Right lung (tissue), 5 donors: Measurements from ENCODE around the gene PTGDS. TPM values are rescaled to one million over a fixed set of nuclear protein-coding genes. Genes with fewer than 3 reads are reported as not detected.
"Not testable (repeated sequence)": the region's sequence is repeated elsewhere in the genome, so short reads cannot be mapped to it uniquely, and the experiment has no call there.

ENCODE experiments used
- DNase-seq, 2 donors: peaks; one replicate each; pipeline ENCODE4 v3.0.0-alpha.2; 2013
- polyA plus RNA-seq, 5 donors: library from polyadenylated mRNA; unstranded; fragments of 120-200 nt; gene quantifications; one replicate each; pipeline versions ENCODE4 v1.2.1 to v1.2.3, GENCODE V29; 2013; ENCODE audit warnings: inconsistent platforms in 1 of 5, low replicate concordance in 1 of 5; ENCODE audit not compliant: insufficient read length in 5 of 5, insufficient read depth in 1 of 5

PTGDS gene
- polyA plus RNA-seq, 5 donors = 21.1 to 66.2 (median 29.6) TPM

DNA sequence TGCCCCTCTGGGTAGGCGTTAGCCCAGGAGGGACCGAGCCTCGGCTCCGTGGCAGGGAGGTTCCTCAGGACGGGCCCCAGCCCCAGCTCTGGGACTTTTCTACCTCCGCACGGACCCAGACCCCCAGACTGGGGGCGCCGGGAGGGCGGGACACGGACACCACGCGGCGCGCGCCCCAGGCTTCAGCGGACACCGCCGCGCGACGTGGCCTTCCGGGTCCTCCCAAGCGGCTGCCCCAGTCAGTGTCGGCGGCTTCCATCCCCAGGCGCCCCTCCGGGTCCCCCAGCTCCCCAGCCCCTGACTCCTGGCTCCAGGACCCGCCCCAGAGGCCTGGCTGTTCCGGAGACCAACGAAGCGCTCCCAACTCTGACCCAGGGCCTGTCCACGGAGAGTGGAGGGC lies 8.5 kb downstream of the PTGDS start:
- DNase-seq = no peak

DNA sequence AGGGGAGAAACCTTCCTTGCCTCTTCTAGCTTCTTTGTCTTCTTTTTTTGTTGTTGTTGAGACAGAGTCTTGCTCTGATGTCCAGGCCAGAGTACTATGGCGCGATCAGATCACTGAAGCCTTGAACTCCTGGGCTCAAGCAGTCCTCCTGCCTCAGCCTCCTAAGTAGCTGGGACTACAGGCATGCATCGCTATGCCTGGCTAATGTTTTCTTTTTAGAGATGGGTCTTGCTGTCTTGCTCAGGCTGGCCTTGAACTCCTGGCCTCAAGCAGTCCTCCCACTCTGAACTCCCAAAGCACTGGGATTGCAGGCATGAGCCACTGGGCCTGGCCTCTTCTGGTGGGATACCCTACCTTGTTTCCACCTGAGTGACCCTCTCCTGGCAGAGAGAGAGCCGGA lies 11.6 kb downstream of the PTGDS start:
- DNase-seq = no peak

GRCh38 chr9:136990242-136990911 lies 13.1 kb downstream of the PTGDS start:
- no peak for DNase-seq

- DNase-seq = peak; percentile 79 to 82
Observed at GRCh38 chr9:136991993-136992818, 14.9 kb downstream of the PTGDS start, which contains the start of gene PAXX. TSS of gene PAXX (plus strand) at chr9:136992422. CDS start at chr9:136992444, 22 bp downstream.

DNA sequence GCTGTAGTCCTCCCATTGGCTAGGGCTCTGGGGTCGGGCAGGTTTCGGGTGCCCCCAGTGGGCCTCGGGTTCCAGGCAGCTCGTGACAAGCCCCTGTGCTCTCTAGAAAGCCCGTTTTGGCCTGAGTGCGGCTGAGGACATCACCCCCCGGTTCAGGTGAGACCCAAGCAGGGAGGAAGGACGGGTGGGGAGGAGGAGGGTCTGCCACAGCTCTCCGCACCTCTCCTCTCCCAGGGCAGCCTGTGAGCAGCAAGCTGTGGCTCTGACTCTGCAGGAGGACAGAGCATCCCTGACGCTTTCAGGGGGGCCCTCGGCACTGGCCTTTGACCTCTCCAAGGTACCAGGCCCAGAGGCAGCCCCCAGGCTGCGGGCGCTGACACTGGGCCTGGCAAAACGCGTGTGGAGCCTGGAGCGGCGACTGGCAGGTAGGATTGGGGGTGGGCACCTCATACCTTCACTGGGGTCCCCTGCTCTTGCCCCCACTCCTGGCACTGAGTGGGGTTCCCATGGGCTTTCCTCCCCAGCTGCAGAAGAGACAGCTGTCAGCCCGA lies 15.6 kb downstream of the PTGDS start:
- DNase-seq = no peak

- DNase-seq = no peak
Observed at GRCh38 chr9:136994180-136994887, 17.0 kb downstream of the PTGDS start.

- DNase-seq = no peak
Observed at GRCh38 chr9:136994888-136995230, 17.6 kb downstream of the PTGDS start.

DNA sequence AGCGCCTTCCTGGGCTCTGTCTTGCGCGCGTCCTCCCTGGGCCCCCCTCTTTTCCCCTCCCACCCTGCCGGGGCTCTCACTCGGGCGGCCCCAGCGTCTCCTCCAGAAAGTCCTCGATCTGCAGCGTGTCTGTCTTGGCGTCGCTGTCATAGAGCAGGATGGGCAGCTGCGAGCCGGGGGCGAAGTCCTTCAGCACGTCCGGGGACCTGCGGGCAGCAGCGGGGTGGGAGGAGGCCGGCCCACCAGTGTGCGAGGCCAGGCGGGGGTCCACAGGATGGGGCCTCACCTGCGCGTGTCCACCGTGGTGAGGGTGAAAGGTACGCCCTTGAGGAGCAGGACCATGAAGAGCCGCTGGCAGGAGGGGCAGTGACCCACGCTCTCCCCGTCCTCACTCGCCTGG lies 18.1 kb downstream of the PTGDS start:
- no peak for DNase-seq

- peak; percentile 77 to 81 for DNase-seq
Observed at GRCh38 chr9:136995772-136996311, 18.5 kb downstream of the PTGDS start.

- DNase-seq = peak in 1 of 2 donors; percentile 38
Observed at GRCh38 chr9:136996361-136997292, 19.3 kb downstream of the PTGDS start, which contains the start of gene CLIC3. TSS of gene CLIC3 (minus strand) at chr9:136996568. CDS start at chr9:136996543, 25 bp downstream.

- DNase-seq = no peak
Observed at GRCh38 chr9:136997371-136997770, 20.1 kb downstream of the PTGDS start.

- DNase-seq = no peak
Observed at GRCh38 chr9:136997830-136998234, 20.5 kb downstream of the PTGDS start.

GRCh38 chr9:137000177-137000930 lies 23.1 kb downstream of the PTGDS start:
- no peak for DNase-seq

GRCh38 chr9:137001857-137002645 lies 24.7 kb downstream of the PTGDS start:
- no peak for DNase-seq

- no peak for DNase-seq
Observed at GRCh38 chr9:137002646-137003041, 25.3 kb downstream of the PTGDS start.

DNA sequence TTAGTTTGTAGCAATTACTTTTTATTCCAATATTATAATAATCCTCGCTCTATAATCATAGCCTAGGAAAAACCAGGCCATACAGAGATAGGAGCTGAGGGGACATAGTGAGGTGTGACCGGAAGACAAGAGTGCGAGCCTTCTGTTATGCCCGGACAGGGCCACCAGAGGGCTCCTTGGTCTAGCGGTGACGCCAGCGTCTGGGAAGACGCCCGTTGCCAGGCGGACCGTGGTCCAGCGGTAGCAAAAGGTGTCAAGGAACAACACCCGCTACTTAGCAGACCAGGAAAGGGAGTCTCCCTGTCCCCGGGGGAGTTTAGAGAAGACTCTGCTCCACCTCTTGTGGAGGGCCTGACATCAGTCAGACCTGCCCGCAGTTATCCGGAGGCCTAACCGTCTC lies 27.0 kb downstream of the PTGDS start:
- not testable (repeated sequence) for DNase-seq

GRCh38 chr9:137006116-137007003 lies 29.1 kb downstream of the PTGDS start:
- no peak for DNase-seq
